Stomach (tissue), 9 donors: ENCODE results near the gene R3HDM4. TPM values are rescaled to one million over a fixed set of nuclear protein-coding genes. Genes with fewer than 3 reads are reported as not detected.
A peak's percentile ranks its signal among the peaks of the same experiment; 100 is the strongest.

Experiments used
- DNase-seq, 2 donors: peaks; one replicate each; pipeline versions ENCODE4 v3.0.0 to v3.0.0-alpha.2; 2013 to 2019
- H3K27ac ChIP-seq, 5 donors: fragments of 200-600 bp in 4 of 5; sonication (generic) in 4 of 5; one replicate each; pipeline ENCODE4 v1.5.1; 2013 to 2019; ENCODE audit warnings: mild to moderate bottlenecking in 1 of 5, moderate library complexity in 1 of 5
- H3K27me3 ChIP-seq, 3 donors: fragments of 200-600 bp; sonication (generic); one replicate each; pipeline ENCODE4 v1.5.1; 2017 to 2019; ENCODE audit warnings: mixed run types in 1 of 3
- H3K36me3 ChIP-seq, 4 donors: fragments of 200-600 bp; sonication (generic); 1 replicate in 3 of 4; 2 replicates in 1 of 4; pipeline ENCODE4 v1.5.1; 2016 to 2019
- H3K4me1 ChIP-seq, 4 donors: fragments of 200-600 bp; sonication (generic); one replicate each; pipeline ENCODE4 v1.5.1; 2016 to 2019
- H3K4me3 ChIP-seq, 4 donors: fragments of 200-600 bp; sonication (generic) in 3 of 4; one replicate each; pipeline ENCODE4 v1.5.1; 2016 to 2019; ENCODE audit warnings: mild to moderate bottlenecking in 1 of 4
- H3K9me3 ChIP-seq, 4 donors: fragments of 200-600 bp; sonication (generic); one replicate each; pipeline ENCODE4 v1.5.1; 2016 to 2019
- CTCF ChIP-seq, 7 experiments: fragments of 450-650 bp in 4 of 7; fragments of 200-600 bp in 3 of 7; sonication (generic) in 3 of 7; IDR thresholded peaks; one replicate each; pipeline ENCODE4 v1.5.1; 2016 to 2019; ENCODE audit warnings: antibody characterized with exemption in 7 of 7, control low read depth in 2 of 7, mild to moderate bottlenecking in 1 of 7
- EP300 ChIP-seq: sonication (generic); formaldehyde crosslinking; IDR thresholded peaks from one replicate; pipeline ENCODE4 v1.6.1; 2017; ENCODE audit warnings: antibody characterized with exemption
- POLR2A ChIP-seq, 4 donors: fragments of 450-650 bp; IDR thresholded peaks; one replicate each; pipeline ENCODE4 v1.6.1; 2016; ENCODE audit warnings: antibody characterized with exemption in 4 of 4, control low read depth in 2 of 4, mild to moderate bottlenecking in 1 of 4, moderate library complexity in 1 of 4
- POLR2AphosphoS5 ChIP-seq, 3 donors: sonication (generic); formaldehyde crosslinking; IDR thresholded peaks; one replicate each; pipeline ENCODE4 v1.6.1; 2016; ENCODE audit warnings: antibody characterized with exemption in 3 of 3
- WGBS, 5 donors: extraction: QIAGEN DNeasy Blood & Tissue Kit in 3 of 5; methylation state at CpG; one replicate each; pipeline versions ENCODE4 v1.1.5 to v1.1.7; 2013 to 2018; 5-methylcytosine and 5-hydroxymethylcytosine counted together
- intact Hi-C: fragments of 100-400 bp; cut with DNase I; formaldehyde crosslinking; loops from one replicate; pipeline ENCODE4 v1.15.1; 2023; ENCODE audit warnings: low total_unique reads
- polyA plus RNA-seq, 3 donors: library from polyadenylated mRNA; stranded (reverse); fragments of 200-250 nt; gene quantifications; one replicate each; pipeline ENCODE4 v1.2.3, GENCODE V29; 2013
- total RNA-seq, 5 donors: library from RNA; depleted of rRNA; stranded (reverse); fragments of >200 nt; gene quantifications; one replicate each; pipeline versions ENCODE4 v1.1.0 to v1.2.3, GENCODE V29; 2014 to 2016
- donor health status: healthy with polysubstance abuse.
- donor health status: Bipolar disorder and iron deficiency.
- donor health status: healthy.

R3HDM4 gene
- total and polyA plus RNA-seq, 8 donors: 5.8 to 63.8 (median 48.4) TPM

- Histone ChIP-seq H3K9me3 (no peaks in the 10 kb centered on the region), H3K4me1 (peaks cover 36 to 65% (median 58%) of the 10 kb centered on the region in 4 donors), H3K4me3 (peak within 1 kb of the TSS; percentile 17 to 50 (median 33)), H3K27ac (no peak within 1 kb of the TSS), H3K36me3 (no peaks in the 10 kb centered on the region), H3K27me3 (peaks cover 26 to 57% (median 53%) of the 10 kb centered on the region in 3 donors)
- intact Hi-C loops: loop anchor here (5.0 kb wide), 2 partner anchors 50 to 150 kb away; no protein-coding TSS in a partner anchor
- 1 to 5% (median 1%) methylated on average over 11 to 87 of the region's 87 CpGs for WGBS, 5 donors
- peak; percentile 44 to 80 for DNase-seq
- TF ChIP-seq CTCF (IDR thresholded peaks at IDR 0.05): peak in 4 of 7 experiments; percentile 9 to 43 (median 20)
- no peak for TF ChIP-seq POLR2AphosphoS5 (IDR thresholded peaks at IDR 0.05)
Measured at GRCh38 chr19:917323-918151, 4.5 kb upstream of the R3HDM4 start, which contains the start of gene KISS1R. KISS1R (plus strand) TSS chr19:917333; CDS start chr19:917503, 170 bp downstream.

GRCh38 chr19:916645-917322 is 3.8 kb upstream of the R3HDM4 start:
- TF ChIP-seq POLR2AphosphoS5 (IDR thresholded peaks at IDR 0.05): no peak
- TF ChIP-seq CTCF (IDR thresholded peaks at IDR 0.05): no peak
- no peak for TF ChIP-seq EP300
- no peak for TF ChIP-seq POLR2A (IDR thresholded peaks at IDR 0.05)
- H3K9me3 ChIP-seq: no peaks in the 10 kb centered on the region
- WGBS, 5 donors: 14 to 22% (median 17%) methylated on average over 28 to 35 of the region's 35 CpGs
- peak overlapping the region; percentile 17 to 50 (median 33) for H3K4me3 ChIP-seq
- peaks cover 26 to 57% (median 53%) of the 10 kb centered on the region in 3 donors for H3K27me3 ChIP-seq
- intact Hi-C loops: loop anchor here (5.0 kb wide), 2 partner anchors 49 to 149 kb away; no protein-coding TSS in a partner anchor
- peaks cover 36 to 70% (median 62%) of the 10 kb centered on the region in 4 donors for H3K4me1 ChIP-seq
- no peaks in the 10 kb centered on the region for H3K36me3 ChIP-seq
- DNase-seq: peak in 1 of 2 donors; percentile 81
- no peak overlapping the region for H3K27ac ChIP-seq

GRCh38 chr19:912181-913079 is 589 bp downstream of the R3HDM4 start:
- peak overlapping the region; percentile 82 to 99 (median 96) for H3K27ac ChIP-seq
- intact Hi-C loops: no loop called here
- H3K4me1 ChIP-seq: peaks cover 27 to 62% (median 43%) of the 10 kb centered on the region in 4 donors
- H3K4me3 ChIP-seq: peak overlapping the region; percentile 69 to 90 (median 82)
- H3K27me3 ChIP-seq: peaks cover 0 to 16% (median 13%) of the 10 kb centered on the region in 3 donors
- 1 to 7% (median 3%) methylated on average over 13 to 68 of the region's 69 CpGs for WGBS, 5 donors
- no peaks in the 10 kb centered on the region for H3K9me3 ChIP-seq
- peak in 1 of 2 donors; percentile 76 for DNase-seq
- TF ChIP-seq CTCF (IDR thresholded peaks at IDR 0.05) (no peak), POLR2A (IDR thresholded peaks at IDR 0.05) (no peak), POLR2AphosphoS5 (IDR thresholded peaks at IDR 0.05) (no peak), EP300 (no peak)
- no peaks in the 10 kb centered on the region for H3K36me3 ChIP-seq
